GM18508 (cell line): ENCODE results near the gene DDX49.
"Not testable (repeated sequence)": the region's sequence is repeated elsewhere in the genome, so short reads cannot be mapped to it uniquely, and the experiment has no call there.

Experiments used
- ATAC-seq: cut with Tn5 transposase; IDR thresholded peaks from one replicate; pipeline ENCODE4 v1.9.1; 2021; ENCODE audit warnings: moderate number of reproducible peaks; ENCODE audit not compliant: insufficient read depth, unreplicated experiment

DDX49 gene

GRCh38 chr19:18939922-18940768 lies 20.6 kb downstream of the DDX49 start:
- no peak for ATAC-seq

- ATAC-seq: no peak
Observed at GRCh38 chr19:18940769-18941627, 21.5 kb downstream of the DDX49 start, which contains the start of gene HOMER3. Gene HOMER3, minus strand, starts transcription at chr19:18941217. Its CDS starts 2,235 bp downstream, at chr19:18938982.

GRCh38 chr19:18941628-18942354 lies 22.3 kb downstream of the DDX49 start:
- no peak for ATAC-seq

- no peak for ATAC-seq
Observed at GRCh38 chr19:18942692-18943091, 23.2 kb downstream of the DDX49 start.

- ATAC-seq: no peak
Observed at GRCh38 chr19:18943465-18943864, 23.9 kb downstream of the DDX49 start.

GRCh38 chr19:18945297-18945696 lies 25.8 kb downstream of the DDX49 start:
- no peak for ATAC-seq

- no peak for ATAC-seq
Observed at GRCh38 chr19:18946335-18946734, 26.8 kb downstream of the DDX49 start.

- ATAC-seq: no peak
Observed at GRCh38 chr19:18946918-18947317, 27.4 kb downstream of the DDX49 start.

GRCh38 chr19:18948075-18948975 lies 28.8 kb downstream of the DDX49 start:
- ATAC-seq: no peak

- no peak for ATAC-seq
Observed at GRCh38 chr19:18948976-18949356, 29.5 kb downstream of the DDX49 start.

- no peak for ATAC-seq
Observed at GRCh38 chr19:18949858-18950257, 30.3 kb downstream of the DDX49 start.

GRCh38 chr19:18951721-18952281 lies 32.3 kb downstream of the DDX49 start:
- ATAC-seq: no peak

- not testable (repeated sequence) for ATAC-seq
Observed at GRCh38 chr19:18952364-18953003, 33.0 kb downstream of the DDX49 start.

GRCh38 chr19:18954094-18954493 lies 34.6 kb downstream of the DDX49 start:
- no peak for ATAC-seq

GRCh38 chr19:18955042-18955441 lies 35.5 kb downstream of the DDX49 start:
- ATAC-seq: no peak

GRCh38 chr19:18960370-18960769 lies 40.9 kb downstream of the DDX49 start:
- ATAC-seq: no peak

- no peak for ATAC-seq
Observed at GRCh38 chr19:18961767-18962620, 42.5 kb downstream of the DDX49 start.

GRCh38 chr19:18964121-18964520 lies 44.6 kb downstream of the DDX49 start:
- ATAC-seq: no peak
